Chondrocyte (in vitro differentiated cells): ENCODE measurements around the gene CHCHD1. TPM values are rescaled to one million over a fixed set of nuclear protein-coding genes. Genes with fewer than 3 reads are reported as not detected.
"Not testable (repeated sequence)": the region's sequence is repeated elsewhere in the genome, so short reads cannot be mapped to it uniquely, and the experiment has no call there.

Experiments
- DNase-seq: peaks from one replicate; pipeline ENCODE4 v3.0.0; 2021; ENCODE audit warnings: mixed read lengths, low spot score
- H3K27ac Mint-ChIP-seq: one replicate; pipeline ENCODE4 v1.8.0; 2021; ENCODE audit warnings: mild to moderate bottlenecking, moderate library complexity, mixed read lengths; ENCODE audit not compliant: unreplicated experiment
- H3K27me3 Mint-ChIP-seq: 2 replicates; pipeline ENCODE4 v1.8.0; 2021; ENCODE audit warnings: low read depth, mixed read lengths
- H3K36me3 Mint-ChIP-seq: 2 replicates; pipeline ENCODE4 v1.8.0; 2021; ENCODE audit warnings: low read depth, mixed read lengths
- H3K4me1 Mint-ChIP-seq: 2 replicates; pipeline ENCODE4 v1.8.0; 2021; ENCODE audit warnings: low read depth, mild to moderate bottlenecking, mixed read lengths
- H3K4me3 Mint-ChIP-seq: one replicate; pipeline ENCODE4 v1.8.0; 2021; ENCODE audit warnings: mild to moderate bottlenecking, moderate library complexity, mixed read lengths; ENCODE audit not compliant: unreplicated experiment
- H3K9me3 Mint-ChIP-seq: 2 replicates; pipeline ENCODE4 v1.8.0; 2021; ENCODE audit warnings: low read depth, mixed read lengths
- CTCF ChIP-seq: fragments of 200-600 bp; sonication (generic); IDR thresholded peaks from 2 replicates; pipeline ENCODE4 v1.5.0; 2021; ENCODE audit warnings: antibody characterized with exemption, mild to moderate bottlenecking, moderate library complexity
- total RNA-seq: library from RNA; stranded (reverse); gene quantifications from 3 replicates; pipeline ENCODE4 v1.2.1, GENCODE V29; 2021

Gene CHCHD1
- total RNA-seq, 1 donor from 2014 or later: 17.4 TPM

- H3K4me3 Mint-ChIP-seq: no peak overlapping the region
- H3K9me3 Mint-ChIP-seq: no peaks in the 10 kb centered on the region
- no peak for TF ChIP-seq CTCF
- H3K36me3 Mint-ChIP-seq: peaks cover 32% of the 10 kb centered on the region
- peaks cover 29% of the 10 kb centered on the region for H3K4me1 Mint-ChIP-seq
- H3K27ac Mint-ChIP-seq: no peak overlapping the region
- H3K27me3 Mint-ChIP-seq: no peaks in the 10 kb centered on the region
- DNase-seq: peak; percentile 64
Measured at GRCh38 chr10:73788864-73789658, 7.2 kb downstream of the CHCHD1 start.

GRCh38 chr10:73789659-73790055, 7.8 kb downstream of the CHCHD1 start:
- peaks cover 35% of the 10 kb centered on the region for H3K36me3 Mint-ChIP-seq

GRCh38 chr10:73790886-73791625, 9.2 kb downstream of the CHCHD1 start:
- H3K4me3 Mint-ChIP-seq: no peak overlapping the region
- no peak for DNase-seq
- H3K4me1 Mint-ChIP-seq: peaks cover 20% of the 10 kb centered on the region
- H3K27me3 Mint-ChIP-seq: no peaks in the 10 kb centered on the region
- H3K36me3 Mint-ChIP-seq: peaks cover 41% of the 10 kb centered on the region
- no peaks in the 10 kb centered on the region for H3K9me3 Mint-ChIP-seq
- no peak for TF ChIP-seq CTCF
- H3K27ac Mint-ChIP-seq: no peak overlapping the region

More at GRCh38 chr10:73789659-73790055, 7.8 kb downstream of the CHCHD1 start:
- H3K27ac Mint-ChIP-seq: no peak overlapping the region
- H3K4me3 Mint-ChIP-seq: no peak overlapping the region
- DNase-seq: peak; percentile 64
- no peak for TF ChIP-seq CTCF
- peaks cover 27% of the 10 kb centered on the region for H3K4me1 Mint-ChIP-seq
- no peaks in the 10 kb centered on the region for H3K9me3 Mint-ChIP-seq
- no peaks in the 10 kb centered on the region for H3K27me3 Mint-ChIP-seq

GRCh38 chr10:73791871-73792400, 10.1 kb downstream of the CHCHD1 start:
- H3K4me3 Mint-ChIP-seq: no peak overlapping the region
- no peaks in the 10 kb centered on the region for H3K9me3 Mint-ChIP-seq
- no peaks in the 10 kb centered on the region for H3K27me3 Mint-ChIP-seq
- peaks cover 11% of the 10 kb centered on the region for H3K4me1 Mint-ChIP-seq
- H3K36me3 Mint-ChIP-seq: peaks cover 48% of the 10 kb centered on the region
- H3K27ac Mint-ChIP-seq: no peak overlapping the region
- TF ChIP-seq CTCF: no peak
- DNase-seq: peak; percentile 79

- Mint-ChIP-seq H3K9me3 (no peaks in the 10 kb centered on the region), H3K36me3 (peaks cover 59% of the 10 kb centered on the region), H3K4me3 (no peak overlapping the region), H3K4me1 (no peaks in the 10 kb centered on the region), H3K27ac (no peak overlapping the region), H3K27me3 (no peaks in the 10 kb centered on the region)
- TF ChIP-seq CTCF: no peak
- peak; percentile 48 for DNase-seq
Measured at GRCh38 chr10:73793456-73793855, 11.6 kb downstream of the CHCHD1 start.

GRCh38 chr10:73795491-73795890, 13.6 kb downstream of the CHCHD1 start:
- H3K4me1 Mint-ChIP-seq, H3K27ac Mint-ChIP-seq, H3K9me3 Mint-ChIP-seq, H3K4me3 Mint-ChIP-seq, H3K27me3 Mint-ChIP-seq: not testable (repeated sequence)
- H3K36me3 Mint-ChIP-seq: peaks cover 56% of the 10 kb centered on the region
- DNase-seq: peak; percentile 41

GRCh38 chr10:73796035-73796434, 14.2 kb downstream of the CHCHD1 start:
- not testable (repeated sequence) for H3K27ac Mint-ChIP-seq

More at GRCh38 chr10:73796035-73796434, 14.2 kb downstream of the CHCHD1 start:
- peaks cover 53% of the 10 kb centered on the region for H3K36me3 Mint-ChIP-seq
- H3K27me3 Mint-ChIP-seq, H3K9me3 Mint-ChIP-seq, H3K4me1 Mint-ChIP-seq, DNase-seq, H3K4me3 Mint-ChIP-seq: not testable (repeated sequence)
